K562 (cell line): ENCODE measurements around the gene SLC9A3. TPM values are rescaled to one million over a fixed set of nuclear protein-coding genes. Genes with fewer than 3 reads are reported as not detected.
A peak's percentile ranks its signal among the peaks of the same experiment; 100 is the strongest.

ENCODE experiments used
- ATAC-seq: fragments of 200-7000 bp; cut with Tn5 transposase; 3 replicates; pipeline ENCODE4 v1.9.1; 2020; ENCODE audit warnings: moderate library complexity
- BruUV-seq: library from RNA; stranded (reverse); fragments of 400-500 nt; replicated peaks from 2 replicates; lab custom pipeline; 2021; lab: Mats Ljungman, UMichigan
- CTCF ChIA-PET: fragments of 300-600 bp; formaldehyde crosslinking; extraction: SDS; loops from one replicate; lab custom pipeline; 2021; ENCODE audit warnings: low intra/inter-chr PET ratio; lab: Yijun Ruan, JAX
- POLR2A ChIA-PET: fragments of 300-600, 350-650 bp; sonication (Branson Sonifier 250); formaldehyde crosslinking; extraction: SDS; loops from one replicate; lab custom pipeline; 2021; ENCODE audit warnings: antibody characterized with exemption, inconsistent platforms; lab: Yijun Ruan, JAX
- DNase-seq, 4 experiments: peaks; one replicate each; pipeline versions ENCODE4 v3.0.0 to v3.0.0-alpha.2; 2011 to 2018; ENCODE audit warnings: low spot score in 3 of 4, mixed read lengths in 3 of 4; ENCODE audit errors: extremely low read depth in 1 of 4
- FAIRE-seq: peaks from 2 replicates; lab custom pipeline; 2011; peaks lifted over from hg19 to GRCh38; lab: Jason Lieb, UNC
- H2AFZ ChIP-seq: 2 replicates; pipeline ENCODE4 v1.6.0; 2011; ENCODE audit warnings: low read depth, low read length, control low read depth, inconsistent platforms
- H3K27ac ChIP-seq: fragments of 200-600 bp; 3 replicates; pipeline ENCODE4 v1.8.0; 2011; ENCODE audit warnings: low read depth, mild to moderate bottlenecking, control low read depth, inconsistent platforms, low read length, moderate library complexity, mixed read lengths; ENCODE audit errors: extremely low read depth
- H3K27me3 ChIP-seq, 2 experiments: fragments of 300-600 bp in 1 of 2; 2 replicates in 1 of 2; 3 replicates in 1 of 2; pipeline versions ENCODE4 v1.6.0 to v1.8.0; 2011; ENCODE audit warnings: inconsistent platforms in 2 of 2, low read length in 2 of 2, mild to moderate bottlenecking in 1 of 2, mixed read lengths in 1 of 2, moderate library complexity in 1 of 2; ENCODE audit not compliant: control insufficient read depth in 2 of 2, insufficient read depth in 2 of 2
- H3K36me3 ChIP-seq: fragments of 300-600 bp; 3 replicates; pipeline ENCODE4 v1.8.0; 2011; ENCODE audit warnings: mild to moderate bottlenecking, low read length, inconsistent platforms; ENCODE audit not compliant: control insufficient read depth, insufficient read depth
- H3K4me1 ChIP-seq, 2 experiments: fragments of 200-600 bp in 1 of 2; replicated peaks in 1 of 2; 2 replicates in 1 of 2; 3 replicates in 1 of 2; pipeline versions ENCODE4 v1.5.1 to v1.8.0; 2011; ENCODE audit warnings: inconsistent platforms in 2 of 2, low read length in 2 of 2, mild to moderate bottlenecking in 1 of 2, mixed read lengths in 1 of 2, moderate library complexity in 1 of 2; ENCODE audit not compliant: control insufficient read depth in 2 of 2, insufficient read depth in 2 of 2
- H3K4me2 ChIP-seq: 2 replicates; pipeline ENCODE4 v1.6.1; 2011; ENCODE audit warnings: low read length, control low read depth, inconsistent platforms, mixed read lengths; ENCODE audit not compliant: insufficient read depth
- H3K4me3 ChIP-seq: fragments of 200-600 bp; sonication (generic), shearing (Covaris generic); 2 replicates; pipeline ENCODE4 v1.5.1; 2016; ENCODE audit warnings: control low read depth, inconsistent platforms
- H3K79me2 ChIP-seq: fragments of 200-600 bp; 3 replicates; pipeline ENCODE4 v1.8.0; 2011; ENCODE audit warnings: low read length, inconsistent platforms; ENCODE audit not compliant: control insufficient read depth, insufficient read depth
- H3K9ac ChIP-seq, 2 experiments: 2 replicates each; pipeline versions ENCODE4 v1.6.0 to v1.6.1; 2011; ENCODE audit warnings: low read depth in 2 of 2, low read length in 2 of 2, control low read depth in 1 of 2, inconsistent platforms in 1 of 2, mild to moderate bottlenecking in 1 of 2, mixed read lengths in 1 of 2; ENCODE audit not compliant: insufficient read depth in 1 of 2
- H3K9me1 ChIP-seq: one replicate; pipeline ENCODE4 v1.6.0; 2011; ENCODE audit warnings: inconsistent platforms, mild to moderate bottlenecking, low read length, moderate library complexity; ENCODE audit not compliant: control insufficient read depth, insufficient read depth
- H3K9me3 ChIP-seq: replicated peaks from 2 replicates; pipeline ENCODE4 v1.5.1; 2011; ENCODE audit warnings: low read depth, low read length, inconsistent platforms; ENCODE audit not compliant: control insufficient read depth, insufficient read depth
- H4K20me1 ChIP-seq: replicated peaks from 2 replicates; pipeline ENCODE4 v1.6.1; 2011; ENCODE audit warnings: low read length, inconsistent platforms, mixed read lengths; ENCODE audit not compliant: control insufficient read depth, insufficient read depth
- E2F6 ChIP-seq, 2 experiments: IDR thresholded peaks; 2 replicates each; pipeline ENCODE4 v1.6.1; 2011; ENCODE audit warnings: borderline replicate concordance in 1 of 2, control low read depth in 1 of 2, low read depth in 1 of 2, low read length in 1 of 2, mild to moderate bottlenecking in 1 of 2, mixed read lengths in 1 of 2, moderate library complexity in 1 of 2; ENCODE audit not compliant: insufficient read depth in 1 of 2, insufficient read length in 1 of 2, poor library complexity in 1 of 2, severe bottlenecking in 1 of 2; ENCODE audit errors: extremely low read depth in 1 of 2
- USF1 ChIP-seq: sonication (generic); formaldehyde crosslinking; IDR thresholded peaks from 2 replicates; pipeline ENCODE4 v1.9.0; 2022; ENCODE audit warnings: mild to moderate bottlenecking, missing genetic modification reagents
- ZNF274 ChIP-seq: IDR thresholded peaks from 2 replicates; pipeline ENCODE4 v1.6.1; 2011; ENCODE audit warnings: low read depth, mild to moderate bottlenecking, low read length, moderate library complexity, borderline replicate concordance
- WGBS: fragments of 100-300 bp; shearing (Covaris generic); methylation state at CpG from one replicate; pipeline ENCODE4 v1.1.6; 2016; ENCODE audit warnings: low coverage, mixed read lengths; ENCODE audit not compliant: insufficient coverage; ENCODE audit errors: missing lambda C conversion rate; 5-methylcytosine and 5-hydroxymethylcytosine counted together
- in situ Hi-C: fragments of 300-500 bp; cut with MboI; formaldehyde crosslinking; loops from 4 replicates; pipeline ENCODE4 v1.15.0; 2018; ENCODE audit warnings: inconsistent platforms, mixed read lengths
- intact Hi-C: fragments of 100-400 bp; cut with micrococcal nuclease; formaldehyde crosslinking; loops from 2 replicates; pipeline ENCODE4 v1.14.2; 2022
- polyA plus RNA-seq, 8 experiments: library from polyadenylated mRNA; depleted of rRNA in 4 of 8; stranded (reverse) in 5 of 8; unstranded in 3 of 8; fragments of >200 nt; fragmentation: Nextera tagmentation in 2 of 8; fragmentation: Illumina TruSeq in 1 of 8; extraction: Ambion mirVana in 2 of 8; extraction: Trizol in 1 of 8; gene quantifications; 2 replicates each; pipeline versions ENCODE4 v1.2.1 to v1.2.3, GENCODE V29; 2011 to 2014; ENCODE audit warnings: inconsistent platforms in 1 of 8, missing spikeins in 1 of 8
- total RNA-seq, 7 experiments: library from RNA; depleted of rRNA in 6 of 7; stranded (reverse); fragments of >200 nt in 6 of 7; fragmentation: Illumina TruSeq in 2 of 7; extraction: Trizol in 2 of 7; gene quantifications; 2 replicates each; pipeline versions ENCODE4 v1.2.1 to v1.2.3, GENCODE V29; 2011 to 2021; ENCODE audit warnings: low replicate concordance in 1 of 7

The SLC9A3 gene
- total and polyA plus RNA-seq, 9 of the 15 experiments (the other 6 are each of a cell fraction or from before 2014, with no cell fraction given): 1.5 to 5.8 (median 3.7) TPM; not detected in 2

GRCh38 chr5:490116-491106, 33.8 kb downstream of the SLC9A3 start:
- Histone ChIP-seq H3K4me2 (no peak overlapping the region), H3K9me1 (peaks cover 4% of the 10 kb centered on the region), H3K9ac (no peak overlapping the region), H3K9me3 (no peaks in the 10 kb centered on the region), H4K20me1 (peaks cover 9% of the 10 kb centered on the region; the same call in 1 of the 2 replicates), H3K4me3 (no peak overlapping the region), H3K79me2 (no peaks in the 10 kb centered on the region), H2AFZ (no peak overlapping the region), H3K27me3 (peaks cover 36 to 57% of the 10 kb centered on the region in 2 experiments; a peak in 4 of 5 replicates), H3K4me1 (peaks cover 6 to 75% of the 10 kb centered on the region in 2 experiments; a peak in 3 of 5 replicates), H3K27ac (no peak overlapping the region), H3K36me3 (no peaks in the 10 kb centered on the region)
- no TSS peak for BruUV-seq
- WGBS: 18% methylated on average over 42 of the region's 48 CpGs
- DNase-seq: no peak
- in situ Hi-C loops: no loop called here
- TF ChIP-seq ZNF274 (no peak), USF1 (CRISPR knock-in tag) (peak; percentile 53; the same call in 1 of the 2 replicates), E2F6 (IDR thresholded peaks at IDR 0.05; ENCODE audit: borderline replicate concordance in 1 of 2, extremely low read depth in 1 of 2, insufficient read depth in 1 of 2, insufficient read length in 1 of 2, low read depth in 1 of 2, low read length in 1 of 2, poor library complexity in 1 of 2, severe bottlenecking in 1 of 2) (peak in 1 of 2 experiments; percentile 44)
- intact Hi-C loops: no loop called here
- ATAC-seq: no peak
- CTCF ChIA-PET: no interaction called here
- POLR2A ChIA-PET: no interaction called here
- no peak for FAIRE-seq
